GM04504 (cell line): Measurements from ENCODE around the gene CAMTA1.

ENCODE experiments used
- DNase-seq: peaks from one replicate; pipeline ENCODE4 v3.0.0-alpha.2; 2012; ENCODE audit warnings: low read depth

The CAMTA1 gene

DNA sequence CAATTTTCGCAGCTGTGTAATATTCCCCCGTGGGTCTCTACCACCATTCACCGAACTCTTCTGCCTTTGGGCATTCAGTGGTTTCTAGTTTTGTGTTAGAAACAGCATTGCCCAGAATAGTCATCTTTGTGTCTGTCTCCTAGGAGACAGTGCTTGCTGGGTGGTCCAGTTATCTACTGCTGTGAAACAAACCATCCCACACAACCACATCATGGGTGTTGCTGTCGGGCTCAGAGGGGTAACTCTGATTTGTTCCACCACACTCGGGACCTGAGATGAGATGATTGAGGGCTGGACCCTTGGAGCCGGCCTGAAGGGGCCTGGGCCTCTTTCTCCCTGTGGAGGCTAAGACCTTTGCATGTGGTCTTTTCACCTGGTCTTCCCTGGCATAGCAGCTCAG is 558.6 kb downstream of the CAMTA1 start:
- no peak for DNase-seq

GRCh38 chr1:7344299-7344698 is 559.0 kb downstream of the CAMTA1 start:
- DNase-seq = no peak

DNA sequence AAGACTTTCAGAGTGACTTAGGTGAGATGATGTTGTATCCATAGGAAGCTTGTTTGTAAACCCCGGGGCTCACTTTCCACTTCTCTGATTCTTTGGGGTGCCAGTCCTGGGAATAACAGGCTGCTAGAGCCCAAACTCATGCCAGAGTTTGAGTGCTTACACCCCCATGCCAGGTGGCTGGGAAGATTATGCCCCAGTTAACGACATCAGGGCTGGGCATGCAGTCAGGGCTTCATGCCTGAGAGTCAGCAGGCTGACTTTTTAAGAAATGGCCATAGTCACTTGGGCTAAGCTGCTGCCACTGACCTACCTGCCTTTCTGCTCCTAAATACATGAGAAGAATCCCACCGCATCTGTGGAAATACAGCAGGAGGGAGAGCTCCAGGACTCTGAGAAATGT is 560.3 kb downstream of the CAMTA1 start:
- DNase-seq = no peak

DNA sequence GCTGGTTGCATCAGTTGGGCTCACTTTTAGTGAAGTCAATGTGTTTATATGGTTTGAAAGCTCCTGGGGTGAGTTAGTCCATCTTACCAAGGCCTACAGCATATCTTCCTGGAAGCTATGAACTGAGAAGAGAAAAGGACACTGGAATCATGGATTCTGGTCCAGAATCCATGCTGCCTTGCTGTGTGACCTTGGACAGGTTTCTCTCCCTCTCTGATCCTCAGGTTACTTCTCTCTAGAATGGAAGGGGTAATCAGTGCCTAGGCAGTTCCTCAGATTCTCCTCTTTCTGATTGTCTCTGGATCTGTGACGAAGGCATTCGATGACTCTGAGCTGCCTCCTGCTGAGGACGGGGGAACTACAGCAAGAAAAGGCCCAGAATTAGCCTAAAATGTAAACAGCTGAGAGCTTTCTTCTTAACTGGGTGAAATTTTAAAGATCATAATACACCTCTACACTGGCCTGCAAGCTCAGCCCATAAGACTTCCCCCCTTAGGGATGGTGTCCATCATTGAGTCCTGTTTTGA is 560.9 kb downstream of the CAMTA1 start:
- DNase-seq = no peak

- no peak for DNase-seq
Measured at GRCh38 chr1:7346600-7347570, 561.6 kb downstream of the CAMTA1 start.

GRCh38 chr1:7348073-7348472 is 562.8 kb downstream of the CAMTA1 start:
- DNase-seq = no peak

DNA sequence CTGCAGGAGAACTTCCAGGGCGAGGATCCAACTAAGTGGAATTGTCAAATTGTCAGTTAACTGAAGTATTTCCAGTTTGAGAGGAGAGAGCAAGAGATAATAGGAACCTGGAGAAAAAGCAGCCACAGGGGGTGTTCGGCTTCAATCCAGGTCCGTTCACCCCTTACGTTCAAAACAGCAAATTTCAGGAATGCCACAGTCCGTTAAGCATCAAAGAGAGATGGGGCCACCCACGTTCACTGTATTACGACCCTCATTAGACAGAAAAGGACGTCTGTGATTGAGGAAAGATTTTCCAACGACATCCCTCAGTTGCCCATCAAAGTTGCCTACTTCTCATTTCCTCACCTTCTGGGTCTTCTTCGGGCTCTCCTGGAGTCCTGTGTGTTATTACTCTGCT is 563.3 kb downstream of the CAMTA1 start:
- DNase-seq = no peak

- no peak for DNase-seq
Measured at GRCh38 chr1:7350804-7351203, 565.5 kb downstream of the CAMTA1 start.

GRCh38 chr1:7351649-7352048 is 566.4 kb downstream of the CAMTA1 start:
- no peak for DNase-seq

DNA sequence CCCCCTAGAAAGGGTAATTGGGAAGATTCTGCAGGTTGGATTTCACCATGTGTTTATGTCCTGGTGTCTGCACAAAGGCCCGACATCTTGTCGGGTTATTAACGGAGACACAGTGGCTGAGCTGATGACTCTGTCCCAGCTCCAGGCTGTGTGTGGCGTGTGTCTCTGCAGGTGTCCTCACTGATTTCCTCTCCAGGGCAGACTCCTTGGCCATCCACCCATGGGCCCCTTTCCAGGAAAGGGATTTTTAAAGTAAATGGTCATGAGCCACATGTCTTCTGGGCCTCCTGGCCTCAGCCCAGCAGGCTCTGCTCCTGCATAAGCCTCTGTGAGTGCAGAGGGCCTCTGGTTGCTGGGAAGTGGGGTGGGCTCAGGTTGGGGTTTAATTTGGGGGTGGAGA is 567.1 kb downstream of the CAMTA1 start:
- no peak for DNase-seq

GRCh38 chr1:7352974-7353373 is 567.7 kb downstream of the CAMTA1 start:
- DNase-seq = no peak

DNA sequence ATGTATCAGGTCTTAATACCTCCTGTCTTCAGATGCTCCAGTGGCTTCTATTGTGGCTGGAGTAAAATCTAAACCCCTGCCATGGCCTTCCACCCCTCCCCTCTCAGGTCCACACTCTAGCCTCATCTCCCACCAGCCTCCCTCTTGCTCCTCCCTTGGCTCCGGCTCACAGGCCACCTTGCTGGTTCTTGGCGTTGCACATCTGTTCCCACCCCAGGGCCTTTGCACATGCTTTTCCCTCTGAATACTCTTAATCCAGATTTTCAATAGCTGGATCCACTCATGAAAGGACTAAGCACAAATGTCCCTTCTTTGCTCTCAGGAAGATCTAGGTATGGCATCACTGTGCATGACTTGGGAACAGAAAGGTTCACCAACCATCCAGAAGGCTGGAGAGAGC is 570.4 kb downstream of the CAMTA1 start:
- DNase-seq = no peak

GRCh38 chr1:7356079-7356478 is 570.8 kb downstream of the CAMTA1 start:
- no peak for DNase-seq

DNA sequence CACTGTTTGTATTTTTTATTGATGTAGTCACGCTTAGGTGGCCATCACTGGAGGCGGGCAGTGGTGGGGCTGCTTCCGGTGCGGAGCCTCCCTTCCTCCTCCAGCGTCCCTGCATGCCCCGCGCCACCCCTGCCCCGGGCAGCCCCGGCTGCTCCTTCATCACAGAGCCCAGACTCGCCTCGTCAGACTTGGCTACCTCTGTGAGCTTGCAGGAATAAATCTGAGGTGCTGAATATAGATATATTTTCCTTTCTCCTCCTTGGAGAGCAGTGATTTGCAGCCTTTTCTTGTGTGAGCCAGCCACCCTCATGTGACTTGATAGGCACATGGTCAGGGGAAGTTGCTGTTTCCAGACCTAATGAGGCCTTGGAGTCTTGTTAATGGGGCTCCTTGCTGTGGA is 573.2 kb downstream of the CAMTA1 start:
- no peak for DNase-seq

DNA sequence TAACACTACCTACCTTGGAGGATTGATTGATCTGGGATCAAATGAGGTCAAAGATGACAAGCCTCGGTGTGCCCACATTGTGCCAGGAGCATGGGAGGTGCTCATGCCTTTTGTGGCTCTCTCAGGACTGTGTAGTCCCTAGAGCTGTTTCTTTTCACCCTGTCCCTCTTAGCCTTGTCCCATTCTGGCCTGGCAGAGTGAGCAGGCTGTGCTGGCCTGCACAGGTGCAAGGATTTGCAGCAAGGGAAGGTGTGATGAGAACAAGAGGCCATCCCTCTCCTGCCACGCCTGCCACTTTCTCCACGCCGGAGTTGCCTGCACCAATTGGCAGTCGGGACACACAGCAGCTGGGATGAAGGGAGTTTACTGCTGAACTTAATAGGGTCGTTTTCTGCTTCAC is 575.3 kb downstream of the CAMTA1 start:
- no peak for DNase-seq

DNA sequence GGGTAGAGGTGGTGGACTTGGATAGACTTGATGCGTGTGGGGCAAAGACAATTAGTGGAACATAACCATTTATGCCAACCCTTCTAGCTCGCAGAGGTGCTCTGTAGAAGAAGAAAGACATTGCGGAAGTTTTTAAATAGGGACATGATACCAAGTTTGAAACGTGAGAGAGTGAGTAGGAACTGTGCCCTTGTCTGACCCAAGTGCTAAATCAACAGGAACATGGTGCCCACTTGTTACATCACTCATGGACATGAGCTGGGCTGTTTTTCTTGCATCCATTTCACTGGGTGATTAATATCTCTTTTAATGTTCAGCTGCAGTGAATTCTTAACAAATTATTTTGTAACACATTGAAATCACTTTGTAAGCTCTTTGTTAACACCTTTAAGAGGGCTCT is 577.7 kb downstream of the CAMTA1 start:
- no peak for DNase-seq

DNA sequence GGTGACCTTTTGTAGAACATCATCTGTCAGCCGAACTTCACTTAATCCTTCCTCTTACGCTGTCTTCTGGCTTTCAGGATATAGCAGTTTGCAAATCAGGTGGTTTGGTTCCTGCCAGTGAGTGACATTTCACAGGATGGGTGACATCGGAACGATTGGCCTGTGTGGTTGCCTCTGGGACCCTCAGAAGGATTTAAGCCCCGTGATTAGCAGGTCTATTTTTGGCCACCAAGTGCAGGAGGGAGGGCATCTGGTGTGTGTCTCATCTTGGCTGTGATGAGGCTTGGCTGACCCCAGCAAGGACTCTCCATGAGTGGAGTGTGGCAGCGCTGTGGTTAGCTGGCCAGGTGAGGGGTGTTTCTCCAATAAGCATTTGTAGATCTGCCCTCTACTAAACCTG is 578.2 kb downstream of the CAMTA1 start:
- DNase-seq = no peak

DNA sequence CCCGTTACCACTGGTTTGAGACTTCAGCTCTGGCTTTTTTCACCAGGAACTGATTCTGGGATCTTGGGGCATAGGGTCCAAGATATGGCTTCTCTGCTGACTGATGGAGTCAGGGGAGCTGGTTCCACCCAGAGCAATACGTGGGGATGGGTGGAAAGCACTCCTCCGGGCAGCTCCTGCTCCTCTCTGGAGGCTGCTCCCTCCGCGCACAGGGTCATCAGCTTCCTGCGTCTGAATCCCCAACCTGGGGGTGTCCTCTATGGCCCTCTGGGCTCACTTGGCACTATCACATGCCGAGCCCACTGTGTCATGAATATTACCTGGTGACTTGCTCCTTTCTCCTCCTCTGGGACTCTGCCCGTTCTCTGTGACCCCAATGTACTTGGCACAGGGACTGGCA is 580.5 kb downstream of the CAMTA1 start:
- DNase-seq = no peak

GRCh38 chr1:7366286-7366954 is 581.2 kb downstream of the CAMTA1 start:
- DNase-seq = no peak

DNA sequence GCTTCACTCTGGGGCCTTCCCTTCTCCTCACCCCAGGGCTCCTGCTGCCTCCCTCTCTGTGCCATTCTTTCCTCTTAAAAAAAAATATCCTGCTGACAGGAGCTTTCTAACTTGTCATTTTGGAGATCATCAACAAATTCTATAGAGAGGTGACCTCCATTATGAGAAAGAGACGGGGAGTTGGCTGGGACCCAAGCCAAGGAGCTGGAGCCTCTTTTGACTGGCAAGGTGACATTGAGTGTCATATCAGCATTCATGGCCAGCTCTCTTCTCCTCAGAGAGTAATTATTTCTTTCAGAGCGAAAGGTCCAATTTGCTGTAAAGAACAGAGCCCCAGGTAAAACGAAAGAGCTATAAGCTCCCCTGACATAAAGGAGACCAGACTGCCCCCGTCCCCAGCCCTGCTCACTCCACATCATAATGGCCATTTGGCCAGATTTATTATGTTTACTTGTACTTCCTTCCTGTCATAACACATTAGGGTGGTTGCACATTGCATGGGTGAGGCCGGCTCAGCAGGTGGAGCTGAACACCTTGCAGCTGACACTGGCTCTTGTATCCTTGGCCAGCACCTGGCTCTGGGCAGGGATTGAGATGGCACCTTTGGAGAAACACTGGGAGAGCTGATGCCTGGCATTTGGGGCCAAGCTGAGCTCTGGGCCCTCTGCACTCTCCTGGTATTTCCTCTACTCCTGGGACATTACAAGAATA is 581.9 kb downstream of the CAMTA1 start:
- no peak for DNase-seq

- no peak for DNase-seq
Measured at GRCh38 chr1:7369866-7370265, 584.6 kb downstream of the CAMTA1 start.

DNA sequence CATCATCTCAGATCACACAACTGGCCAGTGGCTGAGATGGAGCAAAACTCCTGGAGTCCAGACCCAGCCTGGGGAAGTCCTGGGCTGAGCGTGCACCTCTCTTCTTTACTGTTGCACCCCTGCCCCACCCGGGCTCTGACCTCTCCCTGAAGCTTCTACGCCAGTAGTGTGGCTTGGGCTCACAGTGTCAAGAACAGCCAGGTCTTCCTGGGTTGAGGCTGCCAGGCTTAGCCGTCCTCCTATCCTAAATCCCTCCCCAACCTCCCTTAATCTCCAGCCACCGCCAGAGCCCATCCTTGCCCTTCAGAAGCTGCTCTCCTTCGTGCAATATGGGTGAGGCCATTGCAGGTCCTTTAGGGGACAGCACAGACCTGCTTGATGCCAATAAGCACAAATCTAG is 586.7 kb downstream of the CAMTA1 start:
- no peak for DNase-seq
